GM12873 (cell line): ENCODE measurements around the gene SYNE2.

Experiments
- TF ChIP-seq, protein P1 (sequence below): IDR thresholded peaks from 2 replicates; pipeline ENCODE4 v1.5.1; 2012; ENCODE audit warnings: low read depth, mild to moderate bottlenecking, moderate library complexity, low read length, control low read depth; ENCODE audit not compliant: insufficient read depth; ENCODE audit errors: missing control alignments

Gene SYNE2

DNA sequence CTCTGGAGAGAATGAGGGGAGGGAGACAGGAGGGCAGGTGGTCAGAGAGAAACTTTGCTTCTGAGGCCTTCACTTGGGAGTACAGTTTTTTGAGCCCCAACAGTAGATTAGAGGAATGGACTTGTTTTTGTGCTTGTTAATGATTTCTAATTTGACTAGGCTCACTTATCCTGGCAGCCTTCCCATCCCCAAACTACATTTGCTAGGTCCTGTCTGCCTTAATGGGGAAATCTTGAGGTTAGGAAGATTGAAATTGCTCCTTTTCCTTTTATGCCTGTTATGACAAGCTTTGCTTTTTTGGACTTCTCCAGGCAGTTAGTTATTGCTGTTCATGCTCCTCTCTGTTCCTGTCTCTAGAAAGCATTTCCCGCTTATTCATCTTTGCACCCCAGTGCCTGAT lies 37.7 kb downstream of the SYNE2 start:
- TF ChIP-seq, protein P1, sequence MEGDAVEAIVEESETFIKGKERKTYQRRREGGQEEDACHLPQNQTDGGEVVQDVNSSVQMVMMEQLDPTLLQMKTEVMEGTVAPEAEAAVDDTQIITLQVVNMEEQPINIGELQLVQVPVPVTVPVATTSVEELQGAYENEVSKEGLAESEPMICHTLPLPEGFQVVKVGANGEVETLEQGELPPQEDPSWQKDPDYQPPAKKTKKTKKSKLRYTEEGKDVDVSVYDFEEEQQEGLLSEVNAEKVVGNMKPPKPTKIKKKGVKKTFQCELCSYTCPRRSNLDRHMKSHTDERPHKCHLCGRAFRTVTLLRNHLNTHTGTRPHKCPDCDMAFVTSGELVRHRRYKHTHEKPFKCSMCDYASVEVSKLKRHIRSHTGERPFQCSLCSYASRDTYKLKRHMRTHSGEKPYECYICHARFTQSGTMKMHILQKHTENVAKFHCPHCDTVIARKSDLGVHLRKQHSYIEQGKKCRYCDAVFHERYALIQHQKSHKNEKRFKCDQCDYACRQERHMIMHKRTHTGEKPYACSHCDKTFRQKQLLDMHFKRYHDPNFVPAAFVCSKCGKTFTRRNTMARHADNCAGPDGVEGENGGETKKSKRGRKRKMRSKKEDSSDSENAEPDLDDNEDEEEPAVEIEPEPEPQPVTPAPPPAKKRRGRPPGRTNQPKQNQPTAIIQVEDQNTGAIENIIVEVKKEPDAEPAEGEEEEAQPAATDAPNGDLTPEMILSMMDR = no peak

DNA sequence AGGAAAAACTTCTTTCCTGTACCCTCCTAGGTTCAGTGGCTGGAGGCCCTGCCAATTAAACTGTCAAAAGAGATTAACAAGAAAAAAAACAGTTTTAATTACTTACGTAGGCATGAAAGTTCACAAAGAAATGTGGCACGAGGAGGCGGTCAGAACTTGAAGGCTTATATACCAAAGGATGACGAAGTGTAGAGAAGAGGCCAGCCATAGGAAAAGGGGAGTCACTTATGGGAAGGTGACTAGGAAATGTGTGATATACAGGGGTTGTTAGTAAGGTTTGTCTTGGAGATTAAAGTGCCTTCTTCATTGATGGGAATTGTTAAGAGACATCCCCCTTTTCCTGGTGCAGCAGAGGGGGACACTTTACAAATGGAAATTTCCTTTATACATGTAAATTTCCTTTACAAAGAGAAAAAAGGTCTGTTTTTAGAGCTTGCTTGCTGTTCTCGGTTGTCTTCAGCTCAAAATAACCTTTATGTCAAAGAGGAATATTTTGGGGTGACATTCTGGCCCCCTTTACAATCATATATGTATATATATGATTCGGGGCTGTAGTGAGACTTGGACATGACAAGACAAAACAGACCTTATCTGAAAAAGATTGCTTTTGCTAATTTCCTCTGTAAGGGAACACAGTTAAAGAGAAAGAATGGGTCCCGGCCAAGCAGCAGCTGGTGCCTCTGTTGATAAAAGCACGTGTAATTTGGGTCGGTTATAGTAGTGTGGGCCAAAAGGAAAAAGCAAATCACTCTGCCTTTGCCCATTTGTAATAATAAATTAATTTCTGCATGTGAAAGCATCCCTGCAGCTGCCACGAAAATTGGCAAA lies 38.6 kb downstream of the SYNE2 start:
- TF ChIP-seq, protein P1 = no peak

DNA sequence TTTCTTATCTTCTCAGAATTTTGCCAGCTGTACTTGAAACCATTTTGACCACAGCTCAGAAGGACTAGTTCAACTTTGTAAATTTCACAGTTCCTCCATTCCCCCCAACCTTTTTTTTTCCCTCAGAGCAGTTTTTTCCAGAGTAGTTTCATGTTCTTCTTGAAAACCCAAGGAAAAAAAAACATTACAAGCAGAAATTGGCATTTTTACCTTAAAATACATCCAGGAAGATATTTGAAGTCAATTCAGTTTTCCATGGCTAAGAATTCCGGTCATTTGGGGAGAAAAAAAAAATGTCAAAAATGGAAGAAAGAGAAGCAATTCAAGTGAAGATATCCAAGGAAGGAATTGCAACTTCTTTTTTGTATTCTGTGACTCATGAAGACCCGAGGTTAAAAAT lies 39.5 kb downstream of the SYNE2 start:
- TF ChIP-seq, protein P1 = no peak

DNA sequence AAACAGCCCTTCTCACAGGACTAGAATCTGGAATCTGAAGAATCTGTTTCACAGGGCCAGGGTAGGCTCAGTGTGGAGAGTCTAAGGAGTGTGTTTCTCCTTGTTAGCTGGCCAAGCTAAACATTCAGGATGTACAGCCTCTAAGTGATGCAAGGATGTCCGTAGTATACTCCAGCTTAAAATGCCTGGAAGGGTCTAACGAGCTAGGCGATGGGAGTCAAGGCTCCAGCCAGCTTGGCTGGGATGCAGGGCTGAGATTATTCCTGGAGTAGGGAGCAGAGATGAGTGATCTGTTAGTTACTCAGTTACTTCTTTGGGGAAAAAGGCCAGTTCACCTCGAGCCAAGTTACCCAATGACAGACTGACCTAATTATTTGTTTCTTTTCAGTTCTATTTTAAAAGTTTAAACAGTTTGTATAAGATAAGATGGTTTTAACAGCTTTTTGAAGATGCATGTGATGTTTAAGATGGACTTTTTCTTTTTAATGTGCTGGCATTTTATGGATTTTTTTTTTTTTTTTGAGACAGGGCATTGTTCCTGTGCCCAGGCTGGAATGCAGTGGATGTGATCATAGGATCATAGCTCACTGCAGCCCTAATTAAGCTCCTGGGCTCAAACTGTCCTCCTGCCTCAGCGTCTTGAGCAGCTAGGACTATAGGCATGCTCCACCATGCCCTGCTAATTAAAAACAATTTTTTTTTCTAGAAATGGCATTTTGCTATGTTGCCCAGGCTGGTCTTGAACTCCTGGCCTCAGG lies 41.1 kb downstream of the SYNE2 start:
- TF ChIP-seq, protein P1 = no peak

DNA sequence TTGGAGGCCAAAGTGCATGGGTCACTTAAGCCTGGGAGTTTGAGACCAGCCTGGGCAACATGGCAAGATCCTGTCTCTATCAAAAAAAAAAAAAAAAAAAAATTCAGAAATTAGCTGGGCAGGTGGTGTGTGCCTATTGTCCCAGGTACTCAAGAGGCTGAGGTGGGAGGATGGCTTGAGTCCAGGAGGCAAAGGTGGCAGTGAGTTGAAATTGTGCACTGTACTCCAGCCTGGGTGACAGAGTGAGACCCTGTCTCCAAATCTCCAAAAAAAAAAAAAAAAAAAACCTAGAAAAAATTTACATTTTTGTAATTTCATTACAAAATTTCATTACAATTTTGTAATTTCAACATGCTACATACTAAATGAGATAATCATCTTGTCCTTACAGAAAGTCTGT lies 42.7 kb downstream of the SYNE2 start:
- TF ChIP-seq, protein P1 = no peak

DNA sequence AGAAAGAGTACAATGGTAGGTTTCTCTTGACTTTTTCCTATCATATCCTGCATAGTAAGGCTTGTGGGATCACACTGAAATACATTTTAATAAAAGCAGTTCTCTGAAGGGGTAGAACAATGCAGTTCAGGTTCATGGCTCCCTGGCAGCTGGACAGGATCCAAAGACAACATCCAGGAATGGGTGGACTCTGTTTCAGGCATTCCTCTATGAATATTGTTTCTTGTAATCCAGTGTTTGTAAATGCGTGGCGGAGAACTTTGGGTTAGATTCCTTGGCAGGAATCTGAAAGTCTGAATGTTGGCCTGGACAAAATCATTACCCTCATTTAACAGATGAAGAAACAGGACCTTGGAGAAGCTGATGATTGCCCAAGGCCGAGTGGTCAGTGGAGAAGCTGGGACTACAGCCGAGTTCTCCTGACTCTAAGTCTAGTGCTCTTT lies 43.5 kb downstream of the SYNE2 start:
- TF ChIP-seq, protein P1 = no peak

DNA sequence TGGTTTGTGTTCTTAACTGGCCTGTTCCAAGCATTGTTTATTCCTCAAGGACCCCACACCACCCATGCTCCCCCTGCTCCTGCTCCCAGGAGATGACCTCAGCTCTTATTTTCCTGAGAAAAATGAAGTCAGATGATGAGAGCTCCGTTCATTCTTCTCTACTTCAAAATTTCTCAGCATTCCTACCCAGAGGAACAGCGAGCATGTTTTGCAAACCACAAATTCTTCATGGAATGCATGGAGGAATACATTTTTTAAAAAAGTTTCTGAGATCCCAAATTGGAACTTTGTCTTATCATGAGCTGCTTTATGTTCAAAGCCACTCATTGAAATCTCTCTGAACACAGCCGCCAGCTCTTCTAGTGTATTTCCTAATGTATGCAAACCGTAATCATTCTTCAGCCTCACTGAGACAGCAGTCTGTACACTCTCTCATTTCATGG lies 44.9 kb downstream of the SYNE2 start:
- TF ChIP-seq, protein P1 = no peak
